Measurements from ENCODE around the gene IMPA2.

- no peak for TF ChIP-seq CTCF (IDR thresholded peaks at IDR 0.05; ENCODE audit: low read depth, low read length, poor library complexity, severe bottlenecking)
- no peak for TF ChIP-seq EZH2phosphoT487 (IDR thresholded peaks at IDR 0.05; ENCODE audit: borderline replicate concordance, low read length)
These were observed 6.5 kb upstream of the IMPA2 start for GRCh38 chr18:11974741-11975325.

Measured in DOHH2 (cell line).